Pancreas (tissue), 10 donors: ENCODE measurements around the gene TSHZ2. TPM values are rescaled to one million over a fixed set of nuclear protein-coding genes. Genes with fewer than 3 reads are reported as not detected.

Source experiments
- ATAC-seq, 4 donors: fragments of 200-7000 bp; cut with Tn5 transposase; one replicate each; pipeline versions ENCODE4 v1.8.0 to v1.9.1; 2020; ENCODE audit warnings: mild to moderate bottlenecking in 4 of 4, moderate library complexity in 4 of 4
- DNase-seq, 6 donors: peaks; one replicate each; pipeline ENCODE4 v3.0.0-alpha.2; 2020
- FAIRE-seq: peaks from 2 replicates; lab custom pipeline; 2012; peaks lifted over from hg19 to GRCh38; lab: Jason Lieb, UNC
- H3K27ac ChIP-seq, 4 donors: fragments of 200-600 bp; sonication (generic); 1 replicate in 3 of 4; 2 replicates in 1 of 4; pipeline versions ENCODE4 v1.5.0 to v1.8.0; 2020
- H3K27me3 ChIP-seq, 4 donors: fragments of 200-600 bp; one replicate each; pipeline ENCODE4 v1.8.0; 2021
- H3K36me3 ChIP-seq, 3 donors: fragments of 200-600 bp; sonication (generic) in 1 of 3; one replicate each; pipeline versions ENCODE4 v1.5.0 to v1.8.0; 2020 to 2021
- H3K4me1 ChIP-seq, 3 donors: fragments of 200-600 bp; one replicate each; pipeline ENCODE4 v1.8.0; 2021
- H3K4me3 ChIP-seq, 4 donors: fragments of 200-600 bp; sonication (generic) in 2 of 4; one replicate each; pipeline versions ENCODE4 v1.5.0 to v1.8.0; 2020 to 2021
- H3K9me3 ChIP-seq, 4 donors: fragments of 200-600 bp; one replicate each; pipeline ENCODE4 v1.8.0; 2021
- CTCF ChIP-seq, 4 donors: fragments of 200-600 bp; sonication (generic) in 3 of 4; IDR thresholded peaks; one replicate each; pipeline versions ENCODE4 v1.5.0 to v1.8.0; 2021; ENCODE audit warnings: antibody characterized with exemption in 4 of 4
- WGBS, 2 donors: extraction: QIAGEN DNeasy Blood & Tissue Kit; methylation state at CpG; one replicate each; pipeline ENCODE4 v1.1.7; 2013; 5-methylcytosine and 5-hydroxymethylcytosine counted together
- intact Hi-C, 3 donors: fragments of 100-400 bp; cut with DNase I; formaldehyde crosslinking; loops; one replicate each; pipeline versions ENCODE4 v1.11.1 to v1.14.2; 2022
- polyA plus RNA-seq, 2 donors: library from polyadenylated mRNA; stranded (reverse); fragments of 200-250 nt; gene quantifications; one replicate each; pipeline ENCODE4 v1.2.3, GENCODE V29; 2013
- total RNA-seq, 6 donors: library from RNA; stranded (reverse); fragmentation: NEBNext Ultra II Directional in 4 of 6; extraction: Animal tissue kit (Norgen Biotek cat#: 25700) in 4 of 6; gene quantifications; one replicate each; pipeline versions ENCODE4 v1.2.1 to v1.2.4, GENCODE V29; 2021 to 2023
- donor health status: healthy with polysubstance abuse.
- donor health status: DM: no; HTN: no; CAD: no; lungs with moderate emphysema.
- donor health status: DM: no; HTN: no; CAD: no.
- donor health status: control.
- donor health status: control.
- donor health status: Bipolar disorder and iron deficiency.
- donor health status: DM: yes; HTN: yes; CAD: no.
- donor health status: DM: no; HTN: no; CAD: no.
- donor health status: DM: no; HTN: no; CAD: no.
- donor health status: DM: yes; HTN: yes; CAD: no.

Gene TSHZ2
- total and polyA plus RNA-seq, 8 donors: 2.2 to 23.5 (median 4.5) TPM

GRCh38 chr20:53183181-53183580, 211.0 kb downstream of the TSHZ2 start:
- no peaks in the 10 kb centered on the region for H3K4me1 ChIP-seq
- FAIRE-seq: no peak
- no peak for TF ChIP-seq CTCF (IDR thresholded peaks at IDR 0.05)
- H3K36me3 ChIP-seq: no peaks in the 10 kb centered on the region
- no peak for DNase-seq
- no peaks in the 10 kb centered on the region for H3K27me3 ChIP-seq
- no peak overlapping the region for H3K27ac ChIP-seq
- H3K4me3 ChIP-seq: no peak overlapping the region
- H3K9me3 ChIP-seq: no peaks in the 10 kb centered on the region
- 82 to 87% methylated on average over 6 of the region's 6 CpGs for WGBS, 2 donors
- no peak for ATAC-seq
- intact Hi-C loops: no loop called here

GRCh38 chr20:53186635-53187034, 214.5 kb downstream of the TSHZ2 start:
- Histone ChIP-seq H3K4me3 (no peak overlapping the region), H3K4me1 (no peaks in the 10 kb centered on the region), H3K27ac (no peak overlapping the region), H3K27me3 (no peaks in the 10 kb centered on the region), H3K9me3 (no peaks in the 10 kb centered on the region), H3K36me3 (no peaks in the 10 kb centered on the region)
- ATAC-seq: no peak
- FAIRE-seq: no peak
- WGBS, 2 donors: 52 to 72% methylated on average over 6 of the region's 6 CpGs
- intact Hi-C loops: no loop called here
- no peak for TF ChIP-seq CTCF (IDR thresholded peaks at IDR 0.05)
- no peak for DNase-seq

- Histone ChIP-seq H3K4me1 (no peaks in the 10 kb centered on the region), H3K36me3 (no peaks in the 10 kb centered on the region), H3K4me3 (no peak overlapping the region), H3K9me3 (no peaks in the 10 kb centered on the region), H3K27ac (no peak overlapping the region), H3K27me3 (no peaks in the 10 kb centered on the region)
- intact Hi-C loops: no loop called here
- TF ChIP-seq CTCF (IDR thresholded peaks at IDR 0.05): no peak
- DNase-seq (no peak), ATAC-seq (no peak), FAIRE-seq (no peak)
- WGBS, 2 donors: 59 to 70% methylated on average over 10 of the region's 10 CpGs
Measured at GRCh38 chr20:53187392-53188068, 215.4 kb downstream of the TSHZ2 start.

GRCh38 chr20:53190225-53190624, 218.1 kb downstream of the TSHZ2 start:
- DNase-seq (no peak), ATAC-seq (no peak), FAIRE-seq (no peak)
- Histone ChIP-seq H3K27me3 (no peaks in the 10 kb centered on the region), H3K4me3 (no peak overlapping the region), H3K36me3 (no peaks in the 10 kb centered on the region), H3K27ac (no peak overlapping the region), H3K9me3 (no peaks in the 10 kb centered on the region), H3K4me1 (no peaks in the 10 kb centered on the region)
- TF ChIP-seq CTCF (IDR thresholded peaks at IDR 0.05): no peak
- WGBS, 2 donors: 73 to 90% methylated on average over 6 of the region's 6 CpGs
- intact Hi-C loops: no loop called here

- TF ChIP-seq CTCF (IDR thresholded peaks at IDR 0.05): no peak
- Histone ChIP-seq H3K4me1 (no peaks in the 10 kb centered on the region), H3K36me3 (no peaks in the 10 kb centered on the region), H3K4me3 (no peak overlapping the region), H3K27me3 (no peaks in the 10 kb centered on the region), H3K27ac (no peak overlapping the region), H3K9me3 (no peaks in the 10 kb centered on the region)
- DNase-seq (no peak), ATAC-seq (no peak), FAIRE-seq (no peak)
- 66 to 74% methylated on average over 2 of the region's 2 CpGs for WGBS, 2 donors
- intact Hi-C loops: no loop called here
Measured at GRCh38 chr20:53191957-53192356, 219.8 kb downstream of the TSHZ2 start.
